NCI-H1417 (cell line): ENCODE results near the gene P2RX4.
"Not testable (repeated sequence)": the region's sequence is repeated elsewhere in the genome, so short reads cannot be mapped to it uniquely, and the experiment has no call there.

Experiments
- DNase-seq, 3 experiments: peaks; one replicate each; lab custom pipeline; 2025; lab: John Stamatoyannopoulos, UW

The P2RX4 gene

GRCh38 chr12:121245031-121245430, 35.1 kb downstream of the P2RX4 start:
- no peak for DNase-seq

- no peak for DNase-seq
Measured at GRCh38 chr12:121245951-121246350, 36.0 kb downstream of the P2RX4 start.

- no peak for DNase-seq
Measured at GRCh38 chr12:121246893-121247557, 37.1 kb downstream of the P2RX4 start.

- no peak for DNase-seq
Measured at GRCh38 chr12:121248622-121249021, 38.7 kb downstream of the P2RX4 start.

GRCh38 chr12:121250359-121250758, 40.4 kb downstream of the P2RX4 start:
- DNase-seq = no peak

- DNase-seq = no peak
Measured at GRCh38 chr12:121251838-121252237, 41.9 kb downstream of the P2RX4 start.

- DNase-seq = no peak
Measured at GRCh38 chr12:121252712-121253345, 42.9 kb downstream of the P2RX4 start.

GRCh38 chr12:121253638-121254335, 43.9 kb downstream of the P2RX4 start:
- DNase-seq = no peak

GRCh38 chr12:121255433-121255832, 45.5 kb downstream of the P2RX4 start:
- peak in 2 of 3 experiments; percentile 22 to 48 for DNase-seq

- DNase-seq = not testable (repeated sequence)
Measured at GRCh38 chr12:121257704-121258449, 47.9 kb downstream of the P2RX4 start.

- DNase-seq = no peak
Measured at GRCh38 chr12:121259074-121259473, 49.1 kb downstream of the P2RX4 start.

GRCh38 chr12:121260091-121260490, 50.2 kb downstream of the P2RX4 start:
- no peak for DNase-seq

GRCh38 chr12:121261398-121261797, 51.5 kb downstream of the P2RX4 start:
- DNase-seq = no peak

GRCh38 chr12:121263206-121263935, 53.4 kb downstream of the P2RX4 start:
- no peak for DNase-seq

- DNase-seq = no peak
Measured at GRCh38 chr12:121264135-121264534, 54.2 kb downstream of the P2RX4 start.

- DNase-seq = no peak
Measured at GRCh38 chr12:121264951-121265515, 55.1 kb downstream of the P2RX4 start.

GRCh38 chr12:121267822-121268221, 57.9 kb downstream of the P2RX4 start:
- no peak for DNase-seq

GRCh38 chr12:121273364-121273896, 63.5 kb downstream of the P2RX4 start:
- DNase-seq = no peak

- no peak for DNase-seq
Measured at GRCh38 chr12:121274036-121274763, 64.3 kb downstream of the P2RX4 start.

GRCh38 chr12:121277374-121277759, 67.4 kb downstream of the P2RX4 start:
- no peak for DNase-seq
